CD4-positive, alpha-beta T cell (primary cell): Measurements from ENCODE around the gene FBXO47. TPM values are rescaled to one million over a fixed set of nuclear protein-coding genes. Genes with fewer than 3 reads are reported as not detected.
"Not testable (repeated sequence)": the region's sequence is repeated elsewhere in the genome, so short reads cannot be mapped to it uniquely, and the experiment has no call there.

Experiments
- ATAC-seq: fragments of 200-7000 bp; cut with Tn5 transposase; one replicate; pipeline ENCODE4 v1.10.0; 2022; ENCODE audit warnings: mild to moderate bottlenecking; ENCODE audit not compliant: poor library complexity
- CTCF ChIA-PET: fragments of 350-600 bp; sonication (Branson Sonifier 250); formaldehyde crosslinking; loops from one replicate; lab custom pipeline; 2021; ENCODE audit warnings: antibody characterized with exemption, inconsistent platforms; lab: Charles Lee
- POLR2A ChIA-PET: fragments of 350-600 bp; sonication (Branson Sonifier 250); formaldehyde crosslinking; loops from one replicate; lab custom pipeline; 2021; ENCODE audit warnings: antibody characterized with exemption, inconsistent platforms; lab: Charles Lee
- DNase-seq, 14 experiments: peaks; one replicate each; pipeline ENCODE4 v3.0.0-alpha.2; 2013 to 2020; ENCODE audit warnings: mixed read lengths in 2 of 14
- H3K27ac ChIP-seq, 2 donors: one replicate each; pipeline versions ENCODE4 v1.5.1 to v1.7.0; 2013; ENCODE audit warnings: low read length in 2 of 2, low read depth in 1 of 2, mild to moderate bottlenecking in 1 of 2
- H3K27me3 ChIP-seq, 2 experiments: 1 replicate in 1 of 2; 2 replicates in 1 of 2; pipeline versions ENCODE4 v1.6.1 to v1.7.0; 2013; ENCODE audit warnings: low read length in 2 of 2, control low read depth in 1 of 2, mild to moderate bottlenecking in 1 of 2, moderate library complexity in 1 of 2; ENCODE audit not compliant: insufficient read depth in 2 of 2, control insufficient read depth in 1 of 2
- H3K36me3 ChIP-seq: one replicate; pipeline ENCODE4 v1.6.1; 2013; ENCODE audit warnings: low read length, control low read depth; ENCODE audit not compliant: insufficient read depth
- H3K4me1 ChIP-seq: one replicate; pipeline ENCODE4 v1.6.1; 2013; ENCODE audit warnings: low read length, control low read depth; ENCODE audit not compliant: insufficient read depth
- H3K4me3 ChIP-seq: one replicate; pipeline ENCODE4 v1.5.1; 2013; ENCODE audit warnings: mild to moderate bottlenecking, low read length, moderate library complexity
- H3K9me3 ChIP-seq, 2 experiments: 1 replicate in 1 of 2; 2 replicates in 1 of 2; pipeline versions ENCODE4 v1.6.1 to v1.7.0; 2013; ENCODE audit warnings: low read length in 2 of 2, mild to moderate bottlenecking in 2 of 2, control low read depth in 1 of 2, moderate library complexity in 1 of 2; ENCODE audit not compliant: control insufficient read depth in 1 of 2, insufficient read depth in 1 of 2
- H3K27ac Mint-ChIP-seq: one replicate; pipeline ENCODE4 v1.8.0; 2020; ENCODE audit warnings: mixed read lengths
- H3K27me3 Mint-ChIP-seq: one replicate; pipeline ENCODE4 v1.8.0; 2021; ENCODE audit warnings: mixed read lengths
- H3K36me3 Mint-ChIP-seq: one replicate; pipeline ENCODE4 v1.8.0; 2021; ENCODE audit warnings: low read depth, mixed read lengths
- H3K4me1 Mint-ChIP-seq: one replicate; pipeline ENCODE4 v1.8.0; 2021; ENCODE audit warnings: low read depth, mixed read lengths
- H3K4me3 Mint-ChIP-seq: one replicate; pipeline ENCODE4 v1.8.0; 2020; ENCODE audit warnings: mild to moderate bottlenecking, mixed read lengths
- H3K9me3 Mint-ChIP-seq: one replicate; pipeline ENCODE4 v1.8.0; 2020; ENCODE audit warnings: mixed read lengths
- intact Hi-C, 2 experiments: fragments of 100-400 bp; cut with DNase I in 1 of 2; cut with micrococcal nuclease in 1 of 2; formaldehyde crosslinking; loops; one replicate each; pipeline versions ENCODE4 v1.15.1 to v1.9.0; 2023 to 2025; cut with DNase I, micrococcal nuclease
- total RNA-seq, 174 experiments: library from RNA in 2 of 174; stranded (reverse) in 2 of 174; gene quantifications; one replicate each; pipeline ENCODE4 v1.2.3 and lab custom pipeline; 2021 to 2026
- TF ChIP-seq, protein P1 (sequence below): fragments of 200-600 bp; IDR thresholded peaks from one replicate; pipeline ENCODE4 v1.8.0; 2022; ENCODE audit warnings: antibody characterized with exemption, mild to moderate bottlenecking

FBXO47 gene
- total RNA-seq, 2 experiments from 2014 or later = not detected

DNA sequence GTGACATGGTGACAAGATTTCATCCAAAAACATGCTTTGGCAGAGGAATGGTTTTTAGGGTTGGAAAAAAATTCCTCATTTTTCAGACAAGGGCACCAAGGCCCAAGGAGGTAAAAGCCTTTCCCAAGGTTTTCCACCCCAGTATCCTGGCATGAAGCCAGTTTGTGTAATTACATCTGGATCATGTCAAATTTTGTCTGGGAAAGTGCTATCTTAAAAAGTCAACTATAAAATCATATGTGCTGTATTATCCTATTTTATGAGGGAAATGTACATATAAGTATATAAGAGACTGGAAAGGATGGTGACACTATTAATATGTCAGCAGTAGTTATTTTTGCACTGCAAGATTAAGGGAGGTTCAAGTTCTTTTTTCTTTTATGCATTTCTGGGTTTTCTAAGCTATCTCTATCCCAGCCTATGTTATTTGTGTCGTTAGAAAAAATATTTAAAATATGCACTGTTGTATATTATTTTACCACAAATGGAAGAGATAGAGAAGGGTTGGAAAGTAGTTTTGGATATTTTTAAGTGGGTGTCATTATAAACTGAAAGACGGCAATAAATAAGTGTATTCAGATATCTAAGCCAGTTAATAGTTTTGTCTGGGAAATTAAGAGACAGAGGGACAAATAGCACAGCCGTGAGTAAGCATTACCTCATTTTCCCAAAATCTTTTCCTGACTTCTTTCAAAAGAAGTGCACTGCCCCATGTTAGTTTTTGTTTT lies 13.5 kb upstream of the FBXO47 start:
- no peak for ATAC-seq
- ChIA-PET POLR2A (interaction anchor here (0.6 kb wide), 1 partner anchor 36 kb away, joined by 5 read pairs; no protein-coding TSS in a partner anchor), CTCF (interaction anchor here (1.3 to 5.7 kb wide), 3 partner anchors 172 to 264 kb away, joined by 3 to 80 read pairs (median 8); partner anchors contain the start of gene PLXDC1)
- Histone ChIP-seq H3K27ac (no peak overlapping the region), H3K4me1 (peaks cover 16% of the 10 kb centered on the region), H3K27me3 (no peaks in the 10 kb centered on the region), H3K4me3 (no peak overlapping the region), H3K9me3 (no peaks in the 10 kb centered on the region), H3K36me3 (no peaks in the 10 kb centered on the region)
- H3K27me3 Mint-ChIP-seq = no peaks in the 10 kb centered on the region
- no peak overlapping the region for H3K4me3 Mint-ChIP-seq
- no peak overlapping the region for H3K27ac Mint-ChIP-seq
- TF ChIP-seq, protein P1, sequence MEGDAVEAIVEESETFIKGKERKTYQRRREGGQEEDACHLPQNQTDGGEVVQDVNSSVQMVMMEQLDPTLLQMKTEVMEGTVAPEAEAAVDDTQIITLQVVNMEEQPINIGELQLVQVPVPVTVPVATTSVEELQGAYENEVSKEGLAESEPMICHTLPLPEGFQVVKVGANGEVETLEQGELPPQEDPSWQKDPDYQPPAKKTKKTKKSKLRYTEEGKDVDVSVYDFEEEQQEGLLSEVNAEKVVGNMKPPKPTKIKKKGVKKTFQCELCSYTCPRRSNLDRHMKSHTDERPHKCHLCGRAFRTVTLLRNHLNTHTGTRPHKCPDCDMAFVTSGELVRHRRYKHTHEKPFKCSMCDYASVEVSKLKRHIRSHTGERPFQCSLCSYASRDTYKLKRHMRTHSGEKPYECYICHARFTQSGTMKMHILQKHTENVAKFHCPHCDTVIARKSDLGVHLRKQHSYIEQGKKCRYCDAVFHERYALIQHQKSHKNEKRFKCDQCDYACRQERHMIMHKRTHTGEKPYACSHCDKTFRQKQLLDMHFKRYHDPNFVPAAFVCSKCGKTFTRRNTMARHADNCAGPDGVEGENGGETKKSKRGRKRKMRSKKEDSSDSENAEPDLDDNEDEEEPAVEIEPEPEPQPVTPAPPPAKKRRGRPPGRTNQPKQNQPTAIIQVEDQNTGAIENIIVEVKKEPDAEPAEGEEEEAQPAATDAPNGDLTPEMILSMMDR = no peak
- H3K4me1 Mint-ChIP-seq = peaks cover 13% of the 10 kb centered on the region
- intact Hi-C loops = loop anchor here (5.0 to 10.0 kb wide), 3 partner anchors 108 to 254 kb away; partner anchors contain the start of gene LASP1 (in 1 of the 2)
- DNase-seq = no peak
- H3K36me3 Mint-ChIP-seq = no peaks in the 10 kb centered on the region
- no peaks in the 10 kb centered on the region for H3K9me3 Mint-ChIP-seq

DNA sequence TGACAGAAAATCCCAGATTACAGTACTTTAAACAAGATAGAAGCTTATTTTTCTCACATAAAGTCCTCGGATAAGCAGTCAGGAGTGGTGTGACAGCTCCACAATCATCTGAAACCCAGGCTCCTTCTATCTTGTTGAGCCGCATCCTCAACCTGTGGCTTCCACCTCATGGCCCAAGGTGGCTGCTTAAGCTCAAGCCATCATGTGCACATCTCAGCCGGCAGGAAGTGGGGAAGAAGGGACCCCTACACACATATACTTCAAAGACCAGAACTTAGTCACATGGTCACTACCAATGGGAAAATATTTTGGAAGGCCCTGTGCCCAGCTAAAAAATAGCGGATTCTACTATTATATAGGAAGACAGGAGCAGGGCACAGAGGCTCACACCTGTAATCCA lies 11.0 kb upstream of the FBXO47 start:
- peaks cover 11% of the 10 kb centered on the region for H3K4me1 Mint-ChIP-seq

DNA sequence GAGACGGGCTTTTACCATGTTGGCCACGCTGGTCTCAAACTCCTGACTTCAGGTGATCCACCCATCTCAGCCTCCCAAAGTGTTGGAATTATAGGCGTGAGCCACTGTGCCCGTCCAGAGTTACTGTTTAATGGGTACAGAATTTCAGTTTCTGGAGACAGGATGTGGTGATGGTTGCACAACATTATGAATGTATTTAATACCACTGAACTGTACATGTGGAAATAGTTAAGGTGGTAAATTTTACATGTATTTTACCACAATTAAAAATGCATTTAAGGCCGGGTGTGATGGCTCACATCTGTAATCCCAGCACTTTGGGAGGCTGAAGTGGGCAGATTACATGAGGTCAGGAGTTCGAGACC lies 9.0 kb upstream of the FBXO47 start:
- CTCF ChIA-PET = interaction anchor here (0.7 kb wide), 2 partner anchors 198 to 216 kb away, joined by 3 read pairs; no protein-coding TSS in a partner anchor
- H3K4me1 Mint-ChIP-seq, H3K9me3 Mint-ChIP-seq, intact Hi-C loops, H3K36me3 ChIP-seq, H3K27me3 ChIP-seq, H3K27ac Mint-ChIP-seq, H3K4me3 ChIP-seq, H3K9me3 ChIP-seq, ATAC-seq, H3K4me3 Mint-ChIP-seq, H3K27ac ChIP-seq, H3K27me3 Mint-ChIP-seq, H3K36me3 Mint-ChIP-seq, POLR2A ChIA-PET: not testable (repeated sequence)
- peak in 2 of 14 experiments; percentile 5 to 57 for DNase-seq
- H3K4me1 ChIP-seq = peaks cover 14% of the 10 kb centered on the region

More for the DNA sequence above, 11.0 kb upstream of the FBXO47 start:
- ChIA-PET POLR2A (interaction anchor here (0.8 kb wide), 1 partner anchor 109 kb away, joined by 3 read pairs; the partner anchor contains the start of gene LASP1), CTCF (interaction anchor here (0.6 to 1.7 kb wide), 2 partner anchors 34 to 175 kb away, joined by 3 to 5 read pairs; no protein-coding TSS in a partner anchor)
- Histone ChIP-seq H3K9me3 (no peaks in the 10 kb centered on the region), H3K27me3 (no peaks in the 10 kb centered on the region), H3K4me1 (peaks cover 14% of the 10 kb centered on the region), H3K36me3 (no peaks in the 10 kb centered on the region), H3K4me3 (no peak overlapping the region), H3K27ac (no peak overlapping the region)
- Mint-ChIP-seq H3K27me3 (no peaks in the 10 kb centered on the region), H3K36me3 (no peaks in the 10 kb centered on the region), H3K9me3 (no peaks in the 10 kb centered on the region), H3K27ac (no peak overlapping the region), H3K4me3 (no peak overlapping the region)
- TF ChIP-seq, protein P1 = no peak
- intact Hi-C loops = no loop called here
- DNase-seq (no peak), ATAC-seq (no peak)
